ENCODE results near the gene NKIRAS1. TPM values are rescaled to one million over a fixed set of nuclear protein-coding genes. Genes with fewer than 3 reads are reported as not detected.

The NKIRAS1 gene
- polyA plus RNA-seq, 3 donors: 0.69 to 2.0 (median 1.9) TPM

DNA sequence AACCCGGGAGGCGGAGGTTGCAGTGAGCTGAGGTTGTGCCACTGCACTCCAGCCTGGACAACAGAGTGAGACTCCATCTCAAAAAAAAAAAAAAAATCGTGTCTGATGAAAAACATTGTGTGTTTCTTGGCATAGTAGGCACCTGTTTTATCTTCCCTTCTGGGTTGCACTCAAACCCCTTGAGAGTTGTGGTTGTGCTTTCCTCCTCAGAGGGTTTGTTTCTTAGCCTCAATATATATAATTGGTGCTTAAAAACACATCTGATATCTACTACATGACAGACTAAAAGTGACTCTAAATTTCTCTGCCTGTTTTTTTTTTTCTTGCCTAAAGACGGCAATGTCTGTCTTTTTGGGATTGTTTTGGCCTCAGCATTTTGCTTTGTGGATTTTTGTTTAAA lies 35.9 kb upstream of the NKIRAS1 start:
- 100% methylated on average over 2 of the region's 4 CpGs for WGBS (ENCODE audit: insufficient coverage)
- Histone ChIP-seq H3K4me1 (ENCODE audit: control insufficient read depth in 1 of 2, insufficient read depth in 2 of 2, low read length in 2 of 2) (peaks cover 13 to 15% of the 10 kb centered on the region in 2 donors), H3K27ac (ENCODE audit: low read depth in 1 of 2, low read length in 2 of 2) (no peak overlapping the region), H3K36me3 (replicated peaks in 1 of 2; ENCODE audit: control insufficient read depth in 1 of 2, insufficient read depth in 2 of 2, low read length in 2 of 2) (peaks cover 0 to 9% of the 10 kb centered on the region in 2 donors), H2AFZ (ENCODE audit: insufficient read depth, low read depth, low read length, poor library complexity, severe bottlenecking) (no peak overlapping the region), H3K9ac (ENCODE audit: insufficient read depth, low read length, poor library complexity, severe bottlenecking) (no peak overlapping the region), H3K4me2 (replicated peaks; ENCODE audit: extremely low read depth, low read length, poor library complexity, severe bottlenecking) (no peak overlapping the region), H3K79me2 (ENCODE audit: insufficient read depth, low read length) (peaks cover 26% of the 10 kb centered on the region), H4K20me1 (ENCODE audit: insufficient read depth, low read length) (peaks cover 74% of the 10 kb centered on the region), H3K27me3 (ENCODE audit: control insufficient read depth in 2 of 2, insufficient read depth in 2 of 2, low read length in 2 of 2) (no peaks in the 10 kb centered on the region), H3K4me3 (replicated peaks in 1 of 3; ENCODE audit: low read depth in 2 of 3, low read length in 3 of 3) (no peak overlapping the region), H3K9me3 (replicated peaks in 1 of 2; ENCODE audit: control insufficient read depth in 1 of 2, insufficient read depth in 1 of 2, low read length in 2 of 2) (no peaks in the 10 kb centered on the region)
- no peak for DNase-seq
- peaks cover 19 to 23% of the 10 kb centered on the region in 2 donors for H3K36me3 Mint-ChIP-seq
- no peak overlapping the region for H3K27ac Mint-ChIP-seq
- TF ChIP-seq, protein P1, sequence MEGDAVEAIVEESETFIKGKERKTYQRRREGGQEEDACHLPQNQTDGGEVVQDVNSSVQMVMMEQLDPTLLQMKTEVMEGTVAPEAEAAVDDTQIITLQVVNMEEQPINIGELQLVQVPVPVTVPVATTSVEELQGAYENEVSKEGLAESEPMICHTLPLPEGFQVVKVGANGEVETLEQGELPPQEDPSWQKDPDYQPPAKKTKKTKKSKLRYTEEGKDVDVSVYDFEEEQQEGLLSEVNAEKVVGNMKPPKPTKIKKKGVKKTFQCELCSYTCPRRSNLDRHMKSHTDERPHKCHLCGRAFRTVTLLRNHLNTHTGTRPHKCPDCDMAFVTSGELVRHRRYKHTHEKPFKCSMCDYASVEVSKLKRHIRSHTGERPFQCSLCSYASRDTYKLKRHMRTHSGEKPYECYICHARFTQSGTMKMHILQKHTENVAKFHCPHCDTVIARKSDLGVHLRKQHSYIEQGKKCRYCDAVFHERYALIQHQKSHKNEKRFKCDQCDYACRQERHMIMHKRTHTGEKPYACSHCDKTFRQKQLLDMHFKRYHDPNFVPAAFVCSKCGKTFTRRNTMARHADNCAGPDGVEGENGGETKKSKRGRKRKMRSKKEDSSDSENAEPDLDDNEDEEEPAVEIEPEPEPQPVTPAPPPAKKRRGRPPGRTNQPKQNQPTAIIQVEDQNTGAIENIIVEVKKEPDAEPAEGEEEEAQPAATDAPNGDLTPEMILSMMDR (IDR thresholded peaks at IDR 0.05): no peak
- H3K9me3 Mint-ChIP-seq: peaks cover 0 to 2% (median 0%) of the 10 kb centered on the region in 7 donors
- no peaks in the 10 kb centered on the region for H3K27me3 Mint-ChIP-seq (ENCODE audit: low read depth in 3 of 3)
- no peak overlapping the region for H3K4me3 Mint-ChIP-seq
- peaks cover 17% of the 10 kb centered on the region for H3K4me1 Mint-ChIP-seq
- intact Hi-C loops (cut with micrococcal nuclease): no loop called here

DNA sequence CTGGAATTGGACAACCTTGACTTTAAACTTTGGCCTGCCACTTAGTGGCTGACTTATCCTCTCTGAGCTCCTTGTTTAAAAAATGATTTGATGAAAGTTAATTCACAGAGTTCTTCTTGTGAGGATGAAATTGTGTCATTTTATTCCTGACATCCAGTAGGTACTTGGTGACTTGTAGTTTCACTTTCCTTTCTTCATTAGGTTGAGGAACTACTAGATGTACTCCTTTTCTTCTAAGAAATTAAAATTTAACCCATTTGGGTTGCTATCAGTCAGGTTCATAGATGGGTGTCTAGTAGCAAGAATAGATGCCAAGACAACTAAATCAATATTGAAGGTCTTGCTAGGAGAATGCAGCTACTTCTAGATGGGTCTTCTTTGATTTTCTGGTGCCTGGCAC lies 33.5 kb upstream of the NKIRAS1 start:
- peaks cover 40% of the 10 kb centered on the region for H3K79me2 ChIP-seq (ENCODE audit: insufficient read depth, low read length)
- intact Hi-C loops (cut with micrococcal nuclease): no loop called here

More for the DNA sequence above, 33.5 kb upstream of the NKIRAS1 start:
- H3K9me3 ChIP-seq (replicated peaks in 1 of 2; ENCODE audit: control insufficient read depth in 1 of 2, insufficient read depth in 1 of 2, low read length in 2 of 2): no peaks in the 10 kb centered on the region
- H3K27me3 Mint-ChIP-seq (ENCODE audit: low read depth in 3 of 3): no peaks in the 10 kb centered on the region
- DNase-seq: peak in 2 of 3 donors; percentile 24 to 29
- H3K9ac ChIP-seq (ENCODE audit: insufficient read depth, low read length, poor library complexity, severe bottlenecking): no peak overlapping the region
- H3K36me3 ChIP-seq (replicated peaks in 1 of 2; ENCODE audit: control insufficient read depth in 1 of 2, insufficient read depth in 2 of 2, low read length in 2 of 2): peaks cover 0 to 9% of the 10 kb centered on the region in 2 donors
- peak overlapping the region; percentile 33 to 85 (median 80) for H3K27ac Mint-ChIP-seq
- H3K27ac ChIP-seq (ENCODE audit: low read depth in 1 of 2, low read length in 2 of 2): peak overlapping the region in 1 of 2 donors; percentile 67
- H3K4me1 Mint-ChIP-seq: peaks cover 26% of the 10 kb centered on the region
- H3K4me3 ChIP-seq (replicated peaks in 1 of 3; ENCODE audit: low read depth in 2 of 3, low read length in 3 of 3): peak overlapping the region in 2 of 3 experiments; percentile 40 to 68
- H3K27me3 ChIP-seq (ENCODE audit: control insufficient read depth in 2 of 2, insufficient read depth in 2 of 2, low read length in 2 of 2): no peaks in the 10 kb centered on the region
- TF ChIP-seq, protein P1 (IDR thresholded peaks at IDR 0.05): no peak
- H3K9me3 Mint-ChIP-seq: no peaks in the 10 kb centered on the region
- H3K4me1 ChIP-seq (ENCODE audit: control insufficient read depth in 1 of 2, insufficient read depth in 2 of 2, low read length in 2 of 2): peaks cover 18 to 25% of the 10 kb centered on the region in 2 donors
- H3K4me2 ChIP-seq (replicated peaks; ENCODE audit: extremely low read depth, low read length, poor library complexity, severe bottlenecking): peak overlapping the region; percentile 57
- peak overlapping the region; percentile 57 to 62 for H3K4me3 Mint-ChIP-seq
- H2AFZ ChIP-seq (ENCODE audit: insufficient read depth, low read depth, low read length, poor library complexity, severe bottlenecking): peak overlapping the region; percentile 9
- H4K20me1 ChIP-seq (ENCODE audit: insufficient read depth, low read length): peaks cover 57% of the 10 kb centered on the region
- peaks cover 7 to 14% of the 10 kb centered on the region in 2 donors for H3K36me3 Mint-ChIP-seq

Data from CD14-positive monocyte (primary cell).